EH (cell line): ENCODE data around the gene MRPL54.
"Not testable (repeated sequence)": the region's sequence is repeated elsewhere in the genome, so short reads cannot be mapped to it uniquely, and the experiment has no call there.

Source experiments
- DNase-seq: peaks from one replicate; pipeline ENCODE4 v3.0.0-alpha.2; 2015; ENCODE audit warnings: low read depth

MRPL54 gene

GRCh38 chr19:3810708-3811355 is 48.4 kb downstream of the MRPL54 start:
- no peak for DNase-seq

- DNase-seq, result no peak
These were observed 51.3 kb downstream of the MRPL54 start for GRCh38 chr19:3813473-3814392.

- DNase-seq, result no peak
These were observed 52.2 kb downstream of the MRPL54 start for GRCh38 chr19:3814648-3815047.

GRCh38 chr19:3816148-3816547 is 53.7 kb downstream of the MRPL54 start:
- not testable (repeated sequence) for DNase-seq

- DNase-seq, result no peak
These were observed 54.2 kb downstream of the MRPL54 start for GRCh38 chr19:3816566-3817218.
